ENCODE results near the gene CRAMP1.

The CRAMP1 gene

GRCh38 chr16:1638757-1639156, 26.6 kb downstream of the CRAMP1 start:
- DNase-seq = no peak

GRCh38 chr16:1639282-1639681, 27.1 kb downstream of the CRAMP1 start:
- DNase-seq = no peak

- no peak for DNase-seq
Observed at GRCh38 chr16:1639860-1640259, 27.7 kb downstream of the CRAMP1 start.

GRCh38 chr16:1640261-1640941, 28.2 kb downstream of the CRAMP1 start:
- no peak for DNase-seq

GRCh38 chr16:1641261-1641660, 29.1 kb downstream of the CRAMP1 start:
- DNase-seq = no peak

GRCh38 chr16:1642148-1642547, 30.0 kb downstream of the CRAMP1 start:
- no peak for DNase-seq

GRCh38 chr16:1642753-1643152, 30.6 kb downstream of the CRAMP1 start:
- no peak for DNase-seq

- no peak for DNase-seq
Observed at GRCh38 chr16:1643521-1643920, 31.4 kb downstream of the CRAMP1 start.

GRCh38 chr16:1645914-1646525, 33.9 kb downstream of the CRAMP1 start:
- DNase-seq = no peak

- DNase-seq = no peak
Observed at GRCh38 chr16:1647856-1648255, 35.7 kb downstream of the CRAMP1 start.

GRCh38 chr16:1650131-1650530, 38.0 kb downstream of the CRAMP1 start:
- no peak for DNase-seq

GRCh38 chr16:1651094-1651973, 39.2 kb downstream of the CRAMP1 start:
- no peak for DNase-seq

- DNase-seq = no peak
Observed at GRCh38 chr16:1651974-1652312, 39.8 kb downstream of the CRAMP1 start.

- no peak for DNase-seq
Observed at GRCh38 chr16:1653023-1653422, 40.9 kb downstream of the CRAMP1 start.

- DNase-seq = no peak
Observed at GRCh38 chr16:1654505-1655268, 42.5 kb downstream of the CRAMP1 start.

- DNase-seq = no peak
Observed at GRCh38 chr16:1655269-1655807, 43.2 kb downstream of the CRAMP1 start.

- no peak for DNase-seq
Observed at GRCh38 chr16:1655909-1656807, 44.0 kb downstream of the CRAMP1 start.

GRCh38 chr16:1656808-1657617, 44.9 kb downstream of the CRAMP1 start:
- no peak for DNase-seq

- DNase-seq = no peak
Observed at GRCh38 chr16:1657841-1658240, 45.7 kb downstream of the CRAMP1 start.

GRCh38 chr16:1659031-1659430, 46.9 kb downstream of the CRAMP1 start:
- no peak for DNase-seq

- no peak for DNase-seq
Observed at GRCh38 chr16:1661826-1662225, 49.7 kb downstream of the CRAMP1 start.
